Right cardiac atrium (tissue), 5 donors: Measurements from ENCODE around the gene ANKRD33. TPM values are rescaled to one million over a fixed set of nuclear protein-coding genes. Genes with fewer than 3 reads are reported as not detected.
A peak's percentile ranks its signal among the peaks of the same experiment; 100 is the strongest.

Source experiments
- ATAC-seq, 2 donors: fragments of 200-7000 bp; cut with Tn5 transposase; one replicate each; pipeline versions ENCODE4 v1.8.0 to v1.9.1; 2020; ENCODE audit warnings: moderate library complexity in 2 of 2, mild to moderate bottlenecking in 1 of 2
- DNase-seq, 3 donors: peaks; one replicate each; pipeline ENCODE4 v3.0.0-alpha.2; 2020
- H3K27ac ChIP-seq: one replicate; pipeline ENCODE4 v1.5.1; 2013; ENCODE audit warnings: mild to moderate bottlenecking, low read length, control low read depth, moderate library complexity
- H3K27me3 ChIP-seq: one replicate; pipeline ENCODE4 v1.6.1; 2013; ENCODE audit not compliant: control insufficient read depth, insufficient read depth
- H3K4me1 ChIP-seq: one replicate; pipeline ENCODE4 v1.6.1; 2013; ENCODE audit warnings: low read length; ENCODE audit not compliant: control insufficient read depth, insufficient read depth
- H3K4me3 ChIP-seq: one replicate; pipeline ENCODE4 v1.5.1; 2013; ENCODE audit warnings: low read length, control low read depth
- H3K9me3 ChIP-seq: one replicate; pipeline ENCODE4 v1.6.1; 2013; ENCODE audit warnings: low read length; ENCODE audit not compliant: control insufficient read depth
- WGBS: extraction: QIAGEN DNeasy Blood & Tissue Kit; methylation state at CpG from one replicate; pipeline ENCODE4 v1.1.7; 2013; 5-methylcytosine and 5-hydroxymethylcytosine counted together
- intact Hi-C, 4 donors: fragments of 100-400 bp; cut with DNase I; formaldehyde crosslinking; loops; one replicate each; pipeline versions ENCODE4 v1.11.0 to v1.14.0; 2022 to 2023
- polyA plus RNA-seq: library from polyadenylated mRNA; stranded (reverse); fragments of 200-250 nt; gene quantifications from one replicate; pipeline ENCODE4 v1.2.3, GENCODE V29; 2013
- total RNA-seq, 4 donors: library from RNA; stranded (reverse); fragmentation: NEBNext Ultra II Directional; extraction: Animal tissue kit (Norgen Biotek cat#: 25700); gene quantifications; one replicate each; pipeline ENCODE4 v1.2.1, GENCODE V29; 2021
- donor health status: healthy with polysubstance abuse.
- donor health status: DM: no; HTN: yes; CAD: no.
- donor health status: DM: no; HTN: no; CAD: no.
- donor health status: DM: no; HTN: yes; CAD: no; lungs with severe emphysema.
- donor health status: DM: yes; HTN: yes; CAD: no.

Gene ANKRD33
- total and polyA plus RNA-seq, 5 donors, result not detected

GRCh38 chr12:51938726-51939125 is 50.8 kb downstream of the ANKRD33 start:
- Histone ChIP-seq H3K27me3 (no peaks in the 10 kb centered on the region), H3K27ac (no peak overlapping the region), H3K9me3 (no peaks in the 10 kb centered on the region), H3K4me1 (peaks cover 5% of the 10 kb centered on the region), H3K4me3 (no peak overlapping the region)
- DNase-seq, result no peak
- no peak for ATAC-seq
- intact Hi-C loops, result no loop called here
- WGBS, result 94% methylated on average over 6 of the region's 6 CpGs

GRCh38 chr12:51941011-51941581 is 53.2 kb downstream of the ANKRD33 start:
- no peaks in the 10 kb centered on the region for H3K9me3 ChIP-seq
- WGBS, result 31% methylated on average over 15 of the region's 15 CpGs
- H3K27ac ChIP-seq, result no peak overlapping the region
- no peaks in the 10 kb centered on the region for H3K27me3 ChIP-seq
- DNase-seq (no peak), ATAC-seq (peak; percentile 43 to 49)
- peaks cover 5% of the 10 kb centered on the region for H3K4me1 ChIP-seq
- intact Hi-C loops, result no loop called here
- no peak overlapping the region for H3K4me3 ChIP-seq

Other genes starting within 250 kb of the ANKRD33 start
- under 1 TPM; 0.25 to 0.39 (median 0.28) TPM for gene FIGNL2, start 39.4 kb upstream of the ANKRD33 start, total RNA-seq
- gene FIGNL2, start 39.4 kb upstream of the ANKRD33 start, polyA plus RNA-seq, result 0.18 TPM
- 10 to 100 TPM; 19.8 to 38.8 (median 28.7) TPM for gene ACVRL1, start 19.4 kb downstream of the ANKRD33 start, total RNA-seq
- gene ACVRL1, start 19.4 kb downstream of the ANKRD33 start, polyA plus RNA-seq, result 18.7 TPM
- gene ACVR1B, start 63.6 kb downstream of the ANKRD33 start, total RNA-seq, result 10 to 100 TPM; 14.6 to 19.4 (median 16.3) TPM
- 15.2 TPM for gene ACVR1B, start 63.6 kb downstream of the ANKRD33 start, polyA plus RNA-seq
- 10 to 100 TPM; 20.8 to 39.3 (median 30.0) TPM for gene TAMALIN, start 118.8 kb downstream of the ANKRD33 start, total RNA-seq
- 30.3 TPM for gene TAMALIN, start 118.8 kb downstream of the ANKRD33 start, polyA plus RNA-seq
- gene NR4A1, start 163.3 kb downstream of the ANKRD33 start, total RNA-seq, result 100 to 1,000 TPM in 2 of 4 donors, 10 to 100 TPM in 2; 50.2 to 238 (median 85.2) TPM
- gene NR4A1, start 163.3 kb downstream of the ANKRD33 start, polyA plus RNA-seq, result 417 TPM
- gene ATG101, start 181.9 kb downstream of the ANKRD33 start, total RNA-seq, result 10 to 100 TPM; 24.8 to 30.2 (median 26.9) TPM
- 33.0 TPM for gene ATG101, start 181.9 kb downstream of the ANKRD33 start, polyA plus RNA-seq
- gene SMIM41, start 191.6 kb downstream of the ANKRD33 start, total RNA-seq, result under 1 TPM in 3 of 4 donors, not detected in 1; 0.31 to 0.95 (median 0.44) TPM
- gene SMIM41, start 191.6 kb downstream of the ANKRD33 start, polyA plus RNA-seq, result 0.61 TPM